EL (cell line): ENCODE measurements around the gene TBC1D2.
"Not testable (repeated sequence)": the region's sequence is repeated elsewhere in the genome, so short reads cannot be mapped to it uniquely, and the experiment has no call there.

Experiments used
- DNase-seq: peaks from one replicate; pipeline ENCODE4 v3.0.0-alpha.2; 2016

The TBC1D2 gene

GRCh38 chr9:98185021-98185567 is 70.4 kb downstream of the TBC1D2 start:
- DNase-seq, result no peak

DNA sequence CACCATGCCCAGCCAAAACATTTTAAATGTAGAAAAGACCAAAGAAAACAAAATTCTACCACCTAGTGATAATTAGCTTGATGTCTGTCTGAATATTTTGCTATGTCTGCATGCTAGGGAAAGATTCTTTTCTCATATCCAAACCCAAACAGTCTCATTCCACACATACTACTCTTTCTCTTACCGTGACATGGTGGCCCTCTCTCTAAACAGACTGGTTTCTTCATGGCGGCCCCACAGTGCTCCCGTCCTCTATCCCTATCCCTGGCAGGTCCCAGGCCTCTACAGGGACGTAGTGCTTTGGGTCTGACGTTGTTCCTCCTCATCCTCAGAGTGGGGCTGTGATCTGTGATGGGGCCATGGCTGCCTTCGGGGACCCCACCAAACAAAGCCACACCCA is 71.1 kb downstream of the TBC1D2 start:
- no peak for DNase-seq

DNA sequence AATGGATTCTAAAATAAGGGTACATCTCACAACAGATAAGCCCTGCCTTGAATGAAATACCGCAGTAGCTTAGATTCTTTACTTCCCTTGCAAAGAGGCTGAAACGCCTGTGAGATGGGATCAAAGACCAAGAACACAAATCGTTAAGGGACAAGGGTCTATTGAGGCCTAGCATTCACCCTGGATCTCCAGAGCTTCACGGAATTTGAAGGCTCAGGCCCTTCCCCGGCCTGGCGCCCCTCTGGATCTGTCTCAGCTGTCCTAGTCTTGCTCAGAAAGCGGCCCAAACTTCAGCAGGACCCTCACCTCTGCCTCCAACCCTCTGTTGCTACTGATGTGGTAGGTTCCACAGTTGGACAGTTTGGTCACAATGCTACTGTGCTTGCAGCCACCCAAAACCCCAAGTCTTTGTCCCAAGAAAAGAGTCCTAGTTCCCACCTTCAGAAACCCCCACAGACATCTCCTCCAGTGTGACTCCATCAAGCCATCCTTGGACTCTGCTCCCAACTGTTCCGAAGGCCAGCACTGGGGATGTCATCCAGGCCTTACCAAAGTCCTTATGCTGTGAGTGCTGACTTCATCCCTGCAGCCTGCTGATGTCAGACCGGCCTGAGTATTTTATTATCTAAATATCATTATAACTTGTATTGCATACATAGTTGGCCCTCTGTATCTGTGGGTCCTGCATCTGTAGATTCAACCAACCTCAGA is 72.4 kb downstream of the TBC1D2 start:
- DNase-seq, result no peak

DNA sequence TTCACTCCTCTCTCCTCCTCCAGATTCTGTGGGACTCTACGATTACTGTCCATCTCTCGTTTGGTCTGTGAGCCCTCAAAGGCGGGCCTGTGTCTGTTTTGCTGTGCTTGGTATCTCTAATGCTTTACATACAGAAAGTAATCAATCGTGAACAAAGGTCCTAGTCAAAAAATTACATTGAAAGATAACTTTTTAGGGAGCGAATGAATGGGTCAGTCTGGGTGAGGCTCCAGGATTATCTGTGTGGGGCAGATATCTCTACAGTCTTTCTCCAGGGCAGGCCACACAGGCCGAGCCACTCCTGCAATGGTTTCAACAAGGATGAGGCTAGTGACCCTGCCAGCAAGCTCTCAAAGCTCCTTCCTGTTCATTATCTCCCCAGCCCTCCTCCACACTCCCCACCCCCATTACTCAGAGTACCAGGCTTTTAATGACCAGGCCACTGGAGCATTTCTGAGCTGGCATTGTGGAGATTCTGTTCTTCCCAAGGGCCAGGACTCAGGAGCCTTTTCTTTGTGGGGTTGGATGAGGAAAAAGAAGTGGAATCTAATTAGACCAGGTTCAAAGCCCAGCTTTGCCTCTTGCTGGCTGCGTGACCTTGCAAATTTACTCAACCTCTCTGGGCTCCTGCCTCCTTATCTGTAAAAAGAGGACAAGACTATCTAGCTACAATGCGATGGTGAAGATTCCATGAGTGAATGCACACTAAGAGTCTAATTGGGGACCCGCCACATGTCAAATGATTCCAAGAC is 73.2 kb downstream of the TBC1D2 start:
- no peak for DNase-seq

DNA sequence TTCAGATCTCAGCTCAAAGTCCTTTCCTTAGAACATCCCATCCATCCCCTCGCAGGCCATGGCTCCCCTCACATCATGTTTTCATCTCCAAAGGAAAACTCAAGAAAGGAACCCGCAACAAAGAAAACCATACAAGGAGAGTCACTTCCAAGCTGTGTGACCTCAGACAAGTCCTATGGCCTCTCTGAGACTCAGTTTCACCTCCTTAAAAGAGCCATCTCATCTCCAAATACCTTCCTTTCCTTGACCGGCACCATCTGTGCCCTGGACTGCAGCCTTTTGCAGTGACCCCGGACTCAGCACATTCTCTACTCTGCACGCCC is 73.7 kb downstream of the TBC1D2 start:
- DNase-seq, result no peak

DNA sequence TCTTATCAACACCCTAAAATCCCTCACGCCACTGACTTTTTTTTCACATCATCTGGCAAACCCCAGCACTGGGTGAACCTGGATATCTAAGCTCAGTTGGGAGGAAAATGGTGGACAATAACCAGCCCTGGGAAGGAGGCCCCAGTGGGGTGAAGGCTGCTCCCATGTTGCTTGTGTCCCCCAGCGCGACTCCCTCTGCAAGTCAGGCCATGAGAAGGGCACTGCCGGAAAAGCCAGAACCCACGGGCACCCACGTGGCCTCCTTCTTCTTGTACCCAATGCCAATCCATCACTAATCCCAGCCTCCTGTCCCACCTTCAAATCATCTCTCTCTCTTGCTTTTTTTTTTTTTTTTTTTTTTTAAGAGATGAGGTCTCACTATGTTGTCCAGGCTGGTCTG is 74.5 kb downstream of the TBC1D2 start:
- DNase-seq, result no peak

DNA sequence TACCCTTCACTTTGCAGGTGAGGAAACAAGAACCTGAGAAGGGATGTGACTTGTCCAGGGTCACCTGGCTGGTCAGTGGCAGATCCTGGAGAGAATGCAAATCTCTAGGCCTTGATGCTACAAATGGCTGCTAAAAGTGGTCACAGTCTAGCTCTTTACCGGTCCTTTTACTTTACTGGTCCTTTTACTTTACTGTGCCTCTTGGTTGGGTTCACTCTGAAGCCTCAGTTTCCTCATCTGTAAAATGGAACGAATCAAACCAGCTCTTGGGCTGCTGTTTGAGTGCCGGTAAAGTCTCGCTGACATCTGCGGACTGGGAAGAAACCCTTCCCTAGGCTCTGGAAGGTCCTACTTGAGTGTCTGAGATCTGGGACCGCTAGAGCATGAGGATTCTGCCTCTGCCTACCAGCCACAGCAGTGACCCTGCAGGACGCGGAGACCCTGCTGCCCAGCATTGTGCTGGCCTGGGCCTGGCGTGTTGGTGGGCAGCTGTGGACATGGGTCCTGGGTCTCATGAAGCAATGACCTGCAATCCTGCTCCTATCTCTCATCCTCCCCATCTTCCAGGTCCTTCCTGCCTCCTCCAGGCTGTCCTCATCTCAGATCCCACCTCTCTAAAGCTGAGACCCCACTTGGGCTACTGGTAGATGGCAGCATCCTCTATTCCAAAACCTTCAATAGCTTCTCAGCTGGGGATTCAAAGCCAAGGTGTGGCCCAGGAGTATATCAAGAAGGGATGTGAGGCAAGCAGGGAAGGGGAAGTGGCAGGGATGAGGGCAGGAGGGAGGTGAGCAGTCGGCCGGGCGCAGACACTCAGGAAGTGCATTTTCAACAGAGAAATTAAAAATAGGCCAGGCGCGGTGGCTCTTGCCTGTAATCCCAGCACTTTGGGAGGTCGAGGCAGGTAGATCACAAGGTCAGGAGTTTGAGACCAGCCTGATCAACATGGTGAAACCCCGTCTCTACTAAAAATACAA is 76.3 kb downstream of the TBC1D2 start:
- DNase-seq, result no peak

DNA sequence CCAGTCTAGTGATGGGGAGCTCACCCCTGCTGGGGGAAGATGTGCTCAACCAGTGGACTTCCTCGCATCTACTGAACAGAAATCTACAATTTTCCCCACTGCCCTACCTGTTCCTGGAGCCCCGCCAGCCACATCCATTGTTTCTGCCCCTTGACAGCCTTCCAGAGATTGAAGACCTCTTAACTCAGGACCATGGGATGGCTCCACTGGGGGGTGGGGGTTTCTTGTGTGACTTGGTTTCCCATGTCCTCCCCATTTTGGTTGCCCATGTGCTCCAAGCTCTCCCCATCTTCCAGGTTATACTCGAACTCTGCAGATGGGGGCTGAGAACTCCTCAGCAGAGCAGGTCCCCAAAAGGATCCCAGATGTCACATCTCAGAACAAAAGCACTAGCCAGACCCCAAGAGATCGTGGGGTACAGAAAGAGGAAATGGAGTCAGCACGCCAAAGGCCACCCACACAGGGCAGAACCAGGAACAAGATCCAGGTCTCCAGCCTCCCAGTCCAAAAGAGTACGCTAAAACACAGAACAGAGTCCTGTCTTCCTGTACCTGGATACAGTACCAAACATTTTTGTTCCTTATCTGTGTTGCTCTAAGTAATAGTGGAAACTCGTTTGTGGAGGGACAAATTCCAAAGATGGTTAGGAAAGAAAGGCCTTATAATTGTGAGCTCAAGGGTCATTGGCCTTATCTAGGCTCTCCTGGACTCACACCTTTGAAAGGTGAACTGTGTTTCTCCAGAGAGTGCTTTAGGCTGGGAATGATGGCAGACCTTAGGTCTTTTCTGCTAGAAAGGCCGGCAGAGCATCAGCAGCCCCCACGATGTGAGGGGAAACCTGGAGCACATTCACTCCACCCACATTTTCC is 78.8 kb downstream of the TBC1D2 start:
- DNase-seq, result no peak

- DNase-seq, result no peak
Observed at GRCh38 chr9:98175762-98176161, 79.7 kb downstream of the TBC1D2 start.

DNA sequence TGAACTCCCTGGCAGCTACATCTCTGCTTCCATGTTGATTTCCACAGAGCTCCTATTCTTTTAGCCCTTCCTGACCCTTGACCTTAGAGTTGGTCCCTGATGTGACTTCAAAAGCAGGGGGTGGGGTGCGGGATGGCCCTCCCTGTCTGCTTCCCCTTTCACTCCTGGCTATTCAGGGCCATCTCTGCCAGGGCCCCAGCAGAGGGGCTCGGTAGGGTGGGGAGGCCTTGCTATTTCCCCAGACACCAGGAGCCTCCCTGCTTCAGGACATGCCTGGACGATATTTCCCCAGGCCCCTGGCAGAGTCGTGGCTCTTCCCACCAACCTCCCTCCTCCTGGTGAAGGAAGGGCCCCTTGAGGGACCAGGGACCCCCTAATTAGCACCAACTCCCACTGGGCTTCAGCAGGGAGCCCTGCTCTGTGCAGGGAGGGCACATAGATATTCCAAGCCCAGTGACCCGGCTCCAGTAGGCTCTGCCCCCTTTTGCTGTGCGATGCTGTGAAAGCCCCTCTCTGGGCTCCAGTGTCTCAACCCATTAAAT is 80.3 kb downstream of the TBC1D2 start:
- DNase-seq, result no peak

DNA sequence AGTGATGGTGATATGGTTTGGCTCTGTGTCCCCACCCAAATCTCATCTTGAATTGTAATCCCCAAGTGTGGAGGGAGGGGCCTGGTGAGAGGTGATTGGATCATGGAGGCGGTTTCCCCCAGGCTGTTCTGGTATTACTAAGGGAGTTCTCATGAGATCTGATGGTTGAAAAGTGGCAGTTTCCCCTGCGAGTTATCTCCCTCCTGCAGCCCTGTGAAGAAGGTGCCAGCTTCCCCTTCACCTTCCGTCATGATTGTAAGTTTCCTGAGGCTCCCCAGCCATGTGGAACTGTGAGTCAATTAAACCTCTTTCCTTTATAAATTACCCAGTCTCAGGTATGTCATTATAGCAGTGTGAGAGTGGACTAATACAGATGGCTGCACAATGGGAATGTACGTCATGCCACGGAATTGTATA is 80.9 kb downstream of the TBC1D2 start:
- DNase-seq, result not testable (repeated sequence)

DNA sequence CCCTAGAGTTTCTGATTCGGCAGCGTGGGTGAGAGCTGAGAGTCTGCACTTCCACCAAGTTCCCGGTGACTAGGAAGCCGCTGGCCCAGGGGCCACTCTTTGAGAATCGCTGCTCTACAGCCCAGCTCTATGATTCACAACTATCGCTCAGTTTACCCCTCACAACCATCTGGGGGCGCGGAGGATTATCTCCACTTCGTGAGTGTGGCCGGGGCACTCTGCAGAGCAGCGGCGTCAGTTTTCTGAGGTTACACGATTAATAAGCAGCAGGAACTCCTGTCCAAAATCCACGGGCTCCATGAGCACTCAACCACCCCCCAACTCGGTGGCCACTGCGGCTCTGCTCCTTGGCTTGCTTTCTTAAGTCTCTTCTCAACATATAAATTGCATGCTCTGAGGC is 82.3 kb downstream of the TBC1D2 start:
- DNase-seq, result no peak

- no peak for DNase-seq
Observed at GRCh38 chr9:98172604-98173003, 82.8 kb downstream of the TBC1D2 start.

DNA sequence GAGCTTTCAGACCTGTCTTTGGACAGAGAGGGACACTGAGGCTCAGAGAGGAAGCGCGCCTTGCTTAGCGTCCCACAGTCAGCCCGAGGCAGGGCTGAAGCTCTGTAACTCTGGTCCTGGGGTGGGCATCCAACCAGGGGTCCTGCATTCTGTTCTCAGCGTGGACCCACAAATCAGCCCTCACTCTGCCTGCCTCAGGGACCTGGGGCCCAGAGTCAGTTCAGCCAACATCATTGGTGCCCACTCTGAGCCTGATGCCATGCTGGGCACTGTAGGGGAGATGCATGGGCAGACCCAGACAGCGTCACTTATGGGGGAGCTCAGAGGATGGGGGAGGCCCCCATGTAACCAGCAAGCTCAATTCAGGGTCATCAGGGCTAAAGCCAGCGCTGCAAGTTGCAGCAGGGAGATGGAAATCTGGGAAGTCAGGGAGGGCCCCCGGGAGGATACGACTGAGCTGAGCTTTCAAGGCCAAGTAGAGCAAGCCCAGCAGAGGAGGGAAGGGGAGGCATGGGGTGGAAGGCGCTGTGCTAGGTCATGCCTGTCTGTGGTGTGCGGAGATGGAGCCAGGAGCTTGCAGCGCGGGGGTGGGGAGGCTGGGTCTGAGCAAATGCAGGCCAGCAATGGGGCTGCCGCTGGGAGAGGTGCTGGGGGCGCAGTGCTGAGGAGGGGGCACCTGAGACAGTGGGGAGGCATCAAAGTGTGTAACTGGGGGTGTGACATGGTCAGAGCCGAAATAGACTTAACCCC is 84.1 kb downstream of the TBC1D2 start:
- DNase-seq, result no peak

DNA sequence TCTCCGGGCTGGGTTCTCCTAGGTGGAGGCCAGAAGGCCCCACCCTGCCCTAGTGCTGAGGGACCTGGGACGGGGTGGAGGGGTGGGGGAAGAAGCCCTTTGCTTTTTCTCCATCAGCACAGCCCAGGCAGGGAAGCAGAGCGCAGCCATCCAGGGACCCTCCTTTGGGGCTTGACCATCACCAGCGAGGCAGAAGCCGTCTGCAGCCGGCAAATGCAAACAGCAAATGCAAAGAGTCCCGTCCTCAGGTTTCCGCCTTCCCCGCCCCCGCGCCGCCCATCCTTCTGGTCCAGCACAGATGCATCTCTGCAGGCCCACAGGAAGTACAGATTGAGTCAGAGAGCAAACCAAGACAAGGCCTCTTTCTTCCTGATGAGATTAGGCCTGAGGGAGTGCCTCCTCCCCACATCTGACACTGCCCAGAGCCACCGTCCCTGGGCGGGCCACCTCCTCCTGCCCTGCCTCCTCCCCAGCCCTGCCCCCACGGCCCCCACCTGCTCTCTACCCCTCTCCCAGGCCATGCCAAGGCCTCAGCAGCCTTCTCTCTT is 86.4 kb downstream of the TBC1D2 start:
- peak; percentile 57 for DNase-seq

DNA sequence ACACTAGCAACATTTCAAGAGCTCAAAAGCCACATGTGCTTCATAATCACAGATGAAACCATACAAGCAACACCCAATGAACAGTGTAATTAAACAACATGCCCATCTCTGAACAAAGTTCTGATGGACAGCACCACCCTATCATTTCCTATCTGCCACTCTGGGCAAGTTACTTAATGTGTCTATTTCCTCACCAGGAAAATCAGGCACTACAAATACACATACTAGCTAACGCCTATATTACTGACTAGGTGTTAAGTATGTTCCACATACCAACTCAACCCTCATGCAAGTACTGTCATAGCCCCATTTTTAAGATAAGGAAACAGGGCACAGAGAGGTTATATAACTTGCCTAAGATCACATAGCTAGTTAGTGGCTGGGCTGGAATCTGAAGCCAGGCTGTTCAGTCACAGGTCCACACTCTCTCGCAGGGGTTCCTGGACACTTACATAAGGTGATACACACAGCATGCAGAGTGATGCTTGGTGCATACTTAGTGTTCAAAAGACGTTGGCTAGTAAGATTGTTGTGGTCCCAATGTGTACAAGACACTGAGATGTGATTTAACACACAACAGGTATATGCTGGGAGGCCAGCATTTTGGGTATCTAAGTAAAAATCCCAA is 87.2 kb downstream of the TBC1D2 start:
- no peak for DNase-seq

GRCh38 chr9:98164912-98165311 is 90.5 kb downstream of the TBC1D2 start:
- DNase-seq, result no peak

GRCh38 chr9:98162613-98163012 is 92.8 kb downstream of the TBC1D2 start:
- DNase-seq, result no peak

DNA sequence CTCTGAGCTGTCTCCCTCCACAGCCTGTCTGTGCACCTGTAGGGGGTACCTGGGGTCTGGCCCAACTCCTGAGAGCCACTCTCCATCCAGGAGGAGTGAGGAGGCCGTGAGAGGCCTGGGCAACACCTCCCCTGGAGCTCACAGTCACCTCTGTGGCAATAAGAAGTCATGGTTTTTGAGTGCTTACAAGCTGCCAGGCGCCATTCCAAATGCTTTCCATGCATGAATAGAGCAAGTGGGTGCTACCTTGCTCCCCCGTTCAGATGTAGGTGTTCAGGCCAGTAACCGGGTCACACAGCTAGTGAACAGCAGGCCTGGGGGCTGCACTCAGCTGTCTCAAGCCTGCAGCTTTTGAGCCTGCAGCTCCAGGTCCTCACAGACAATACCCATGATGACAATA is 93.6 kb downstream of the TBC1D2 start:
- DNase-seq, result no peak

- DNase-seq, result no peak
Observed at GRCh38 chr9:98159790-98160189, 95.7 kb downstream of the TBC1D2 start.
